SK-N-MC (cell line): Measurements from ENCODE around the gene PRKN.

ENCODE experiments used
- EZH2 ChIP-seq: fragments of 200-600 bp; sonication (generic); IDR thresholded peaks from one replicate; pipeline ENCODE4 v1.6.1; 2017; ENCODE audit warnings: antibody characterized with exemption
- FOXP2 ChIP-seq: optimal IDR thresholded peaks from 2 replicates; pipeline ENCODE3; 2011; ENCODE audit warnings: mild to moderate bottlenecking, moderate library complexity; ENCODE audit not compliant: insufficient read depth; ENCODE audit errors: extremely low read length, control extremely low read depth
- POLR2AphosphoS5 ChIP-seq: IDR thresholded peaks from 2 replicates; pipeline ENCODE4 v1.6.1; 2012; ENCODE audit warnings: mild to moderate bottlenecking, low read depth, low read length, borderline replicate concordance

- TF ChIP-seq EZH2 = no peak
- TF ChIP-seq POLR2AphosphoS5 = no peak
- TF ChIP-seq FOXP2 = no peak
Measured at GRCh38 chr6:161378115-161378514, 1349.5 kb downstream of the PRKN start.
